ENCODE measurements around the gene PHACTR1. TPM values are rescaled to one million over a fixed set of nuclear protein-coding genes. Genes with fewer than 3 reads are reported as not detected.

Gene PHACTR1
- polyA plus RNA-seq, 1 experiment = not detected

DNA sequence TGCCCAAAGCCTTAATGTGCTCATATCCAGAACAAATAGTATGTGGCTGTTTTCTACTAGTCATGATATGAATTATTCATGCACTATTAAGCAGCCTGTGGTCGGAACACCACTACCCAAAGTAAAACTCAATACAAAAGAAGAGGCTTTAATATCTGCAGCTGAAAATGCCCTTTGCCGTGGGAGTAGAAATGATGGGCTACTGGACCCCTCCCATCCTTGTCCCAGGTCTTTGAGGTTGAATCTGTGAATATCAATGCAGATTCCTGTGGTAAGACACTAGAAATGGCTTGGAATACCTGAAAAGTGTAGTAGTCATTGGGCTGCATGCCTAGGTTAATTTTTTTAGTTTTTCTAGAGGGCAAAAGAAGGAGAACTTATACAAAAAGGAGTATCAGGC is 308.0 kb downstream of the PHACTR1 start:
- POLR2A ChIA-PET = no interaction called here
- Histone ChIP-seq H3K27me3 (ENCODE audit: control insufficient read depth, insufficient read depth, low read length) (no peaks in the 10 kb centered on the region), H3K9me3 (ENCODE audit: control insufficient read depth, insufficient read depth, low read length) (no peaks in the 10 kb centered on the region), H3K27ac (ENCODE audit: low read depth, low read length) (no peak overlapping the region), H3K4me3 (ENCODE audit: low read depth, low read length) (no peak overlapping the region)
- DNase-seq (ENCODE audit: low read depth, low spot score) = no peak
- TF ChIP-seq, protein P1, sequence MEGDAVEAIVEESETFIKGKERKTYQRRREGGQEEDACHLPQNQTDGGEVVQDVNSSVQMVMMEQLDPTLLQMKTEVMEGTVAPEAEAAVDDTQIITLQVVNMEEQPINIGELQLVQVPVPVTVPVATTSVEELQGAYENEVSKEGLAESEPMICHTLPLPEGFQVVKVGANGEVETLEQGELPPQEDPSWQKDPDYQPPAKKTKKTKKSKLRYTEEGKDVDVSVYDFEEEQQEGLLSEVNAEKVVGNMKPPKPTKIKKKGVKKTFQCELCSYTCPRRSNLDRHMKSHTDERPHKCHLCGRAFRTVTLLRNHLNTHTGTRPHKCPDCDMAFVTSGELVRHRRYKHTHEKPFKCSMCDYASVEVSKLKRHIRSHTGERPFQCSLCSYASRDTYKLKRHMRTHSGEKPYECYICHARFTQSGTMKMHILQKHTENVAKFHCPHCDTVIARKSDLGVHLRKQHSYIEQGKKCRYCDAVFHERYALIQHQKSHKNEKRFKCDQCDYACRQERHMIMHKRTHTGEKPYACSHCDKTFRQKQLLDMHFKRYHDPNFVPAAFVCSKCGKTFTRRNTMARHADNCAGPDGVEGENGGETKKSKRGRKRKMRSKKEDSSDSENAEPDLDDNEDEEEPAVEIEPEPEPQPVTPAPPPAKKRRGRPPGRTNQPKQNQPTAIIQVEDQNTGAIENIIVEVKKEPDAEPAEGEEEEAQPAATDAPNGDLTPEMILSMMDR (IDR thresholded peaks at IDR 0.05; ENCODE audit: low read depth, low read length) = no peak
- CTCF ChIA-PET = no interaction called here

DNA sequence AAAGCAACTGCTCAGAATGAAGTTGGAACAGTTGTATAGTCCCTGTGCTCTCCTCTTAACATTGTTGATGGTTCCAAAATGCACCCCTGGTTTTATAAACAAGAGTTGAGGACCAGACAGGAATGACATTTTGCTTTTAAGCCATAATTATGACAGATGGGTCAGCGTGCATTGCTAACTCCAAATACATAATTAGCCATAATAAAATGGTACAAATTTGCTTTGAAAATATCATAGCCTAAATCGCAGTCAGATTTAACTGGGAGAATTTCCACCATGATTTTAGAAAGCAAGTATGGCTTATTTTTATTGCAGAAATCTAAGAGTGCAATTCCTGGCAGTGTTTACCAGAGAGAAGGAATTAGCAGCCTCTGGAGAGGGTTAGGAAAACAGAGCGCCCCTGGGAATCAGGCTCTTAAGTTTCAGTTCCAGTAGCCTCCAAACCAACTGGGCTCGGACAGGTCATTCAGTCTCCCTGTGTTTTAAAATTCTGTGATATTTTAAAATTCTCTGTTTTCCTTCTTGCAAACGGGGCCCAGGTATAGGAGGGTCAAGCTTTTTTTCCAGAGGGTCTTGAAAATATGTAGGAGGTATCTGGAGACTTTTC is 309.4 kb downstream of the PHACTR1 start:
- Histone ChIP-seq H3K9me3 (ENCODE audit: control insufficient read depth, insufficient read depth, low read length) (no peaks in the 10 kb centered on the region), H3K4me3 (ENCODE audit: low read depth, low read length) (no peak overlapping the region), H3K27ac (ENCODE audit: low read depth, low read length) (no peak overlapping the region), H3K27me3 (ENCODE audit: control insufficient read depth, insufficient read depth, low read length) (no peaks in the 10 kb centered on the region)
- TF ChIP-seq, protein P1 (IDR thresholded peaks at IDR 0.05; ENCODE audit: low read depth, low read length) = no peak
- DNase-seq (ENCODE audit: low read depth, low spot score) = no peak
- POLR2A ChIA-PET = no interaction called here
- CTCF ChIA-PET = no interaction called here

DNA sequence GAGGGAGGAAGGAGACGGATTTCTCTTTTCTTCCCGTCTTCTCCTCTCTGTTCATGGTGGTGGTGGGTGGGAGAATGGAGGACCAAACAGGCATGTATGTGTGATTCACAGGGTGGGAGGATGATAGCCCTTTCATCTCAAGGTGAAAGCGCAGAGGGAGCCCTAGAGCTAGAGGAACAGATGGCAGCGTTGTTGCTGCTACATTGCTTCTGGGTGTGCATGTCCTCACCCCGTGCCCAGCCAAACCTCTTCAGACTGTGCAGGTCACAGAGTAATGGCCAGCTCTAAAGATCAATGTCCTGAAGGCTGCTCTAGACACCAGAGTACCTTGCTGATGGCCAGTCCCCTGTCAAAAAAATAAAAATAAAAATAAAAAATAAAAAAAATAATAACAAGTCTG is 310.0 kb downstream of the PHACTR1 start:
- no peak overlapping the region for H3K27ac ChIP-seq (ENCODE audit: low read depth, low read length)
- CTCF ChIA-PET = no interaction called here
- TF ChIP-seq, protein P1 (IDR thresholded peaks at IDR 0.05; ENCODE audit: low read depth, low read length) = no peak
- H3K4me3 ChIP-seq (ENCODE audit: low read depth, low read length) = no peak overlapping the region
- H3K9me3 ChIP-seq (ENCODE audit: control insufficient read depth, insufficient read depth, low read length) = no peaks in the 10 kb centered on the region
- POLR2A ChIA-PET = no interaction called here
- H3K27me3 ChIP-seq (ENCODE audit: control insufficient read depth, insufficient read depth, low read length) = no peaks in the 10 kb centered on the region
- DNase-seq (ENCODE audit: low read depth, low spot score) = no peak

DNA sequence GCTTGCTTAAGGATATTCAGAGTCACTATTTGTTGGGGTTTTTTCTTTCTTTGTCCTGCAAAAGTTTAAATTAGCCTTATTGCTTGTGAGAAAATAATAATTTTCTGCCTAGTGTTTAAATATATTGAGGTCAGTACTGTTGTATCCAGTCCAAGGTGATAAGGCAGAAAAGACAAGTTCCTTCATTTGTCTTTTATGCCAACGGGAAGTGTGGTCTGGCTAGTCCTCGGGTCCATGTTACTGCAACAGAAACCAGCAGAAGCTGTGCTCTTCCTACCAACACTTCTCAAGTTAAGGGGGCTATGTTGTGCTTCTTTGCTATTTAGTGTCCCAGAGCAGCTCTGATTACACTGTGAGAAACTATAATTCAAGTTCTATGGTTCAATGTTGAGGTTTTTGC is 310.6 kb downstream of the PHACTR1 start:
- no peak for DNase-seq (ENCODE audit: low read depth, low spot score)
- no peaks in the 10 kb centered on the region for H3K27me3 ChIP-seq (ENCODE audit: control insufficient read depth, insufficient read depth, low read length)
- H3K4me3 ChIP-seq (ENCODE audit: low read depth, low read length) = no peak overlapping the region
- no peak overlapping the region for H3K27ac ChIP-seq (ENCODE audit: low read depth, low read length)
- POLR2A ChIA-PET = no interaction called here
- no peaks in the 10 kb centered on the region for H3K9me3 ChIP-seq (ENCODE audit: control insufficient read depth, insufficient read depth, low read length)
- TF ChIP-seq, protein P1 (IDR thresholded peaks at IDR 0.05; ENCODE audit: low read depth, low read length) = no peak
- CTCF ChIA-PET = no interaction called here

DNA sequence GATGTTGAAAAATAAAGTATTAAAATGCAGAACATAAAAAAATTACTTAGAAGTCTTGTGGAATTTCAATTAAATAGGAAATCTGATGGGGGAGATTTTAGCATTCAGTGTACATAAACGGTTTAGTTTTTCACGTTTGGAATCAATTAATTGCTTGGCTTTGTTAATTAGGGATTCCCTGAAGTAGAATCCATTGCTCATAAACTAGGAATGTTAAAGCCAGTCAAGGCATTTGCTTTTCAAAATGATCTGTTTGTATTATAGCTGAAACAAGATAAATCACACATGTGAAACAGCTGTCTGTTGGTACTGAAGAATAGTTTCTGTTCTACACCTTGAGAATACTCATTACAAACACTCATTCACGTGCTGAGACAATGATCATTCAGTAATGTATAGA is 313.8 kb downstream of the PHACTR1 start:
- POLR2A ChIA-PET = no interaction called here
- no peak overlapping the region for H3K27ac ChIP-seq (ENCODE audit: low read depth, low read length)
- CTCF ChIA-PET = no interaction called here
- DNase-seq (ENCODE audit: low read depth, low spot score) = no peak
- TF ChIP-seq, protein P1 (IDR thresholded peaks at IDR 0.05; ENCODE audit: low read depth, low read length) = no peak
- no peak overlapping the region for H3K4me3 ChIP-seq (ENCODE audit: low read depth, low read length)
- no peaks in the 10 kb centered on the region for H3K9me3 ChIP-seq (ENCODE audit: control insufficient read depth, insufficient read depth, low read length)
- no peaks in the 10 kb centered on the region for H3K27me3 ChIP-seq (ENCODE audit: control insufficient read depth, insufficient read depth, low read length)
